ENCODE data around the gene OSGIN1. TPM values are rescaled to one million over a fixed set of nuclear protein-coding genes. Genes with fewer than 3 reads are reported as not detected.

The OSGIN1 gene
- total and polyA plus RNA-seq, 3 donors from 2014 or later = 12.3 to 18.5 (median 13.5) TPM

DNA sequence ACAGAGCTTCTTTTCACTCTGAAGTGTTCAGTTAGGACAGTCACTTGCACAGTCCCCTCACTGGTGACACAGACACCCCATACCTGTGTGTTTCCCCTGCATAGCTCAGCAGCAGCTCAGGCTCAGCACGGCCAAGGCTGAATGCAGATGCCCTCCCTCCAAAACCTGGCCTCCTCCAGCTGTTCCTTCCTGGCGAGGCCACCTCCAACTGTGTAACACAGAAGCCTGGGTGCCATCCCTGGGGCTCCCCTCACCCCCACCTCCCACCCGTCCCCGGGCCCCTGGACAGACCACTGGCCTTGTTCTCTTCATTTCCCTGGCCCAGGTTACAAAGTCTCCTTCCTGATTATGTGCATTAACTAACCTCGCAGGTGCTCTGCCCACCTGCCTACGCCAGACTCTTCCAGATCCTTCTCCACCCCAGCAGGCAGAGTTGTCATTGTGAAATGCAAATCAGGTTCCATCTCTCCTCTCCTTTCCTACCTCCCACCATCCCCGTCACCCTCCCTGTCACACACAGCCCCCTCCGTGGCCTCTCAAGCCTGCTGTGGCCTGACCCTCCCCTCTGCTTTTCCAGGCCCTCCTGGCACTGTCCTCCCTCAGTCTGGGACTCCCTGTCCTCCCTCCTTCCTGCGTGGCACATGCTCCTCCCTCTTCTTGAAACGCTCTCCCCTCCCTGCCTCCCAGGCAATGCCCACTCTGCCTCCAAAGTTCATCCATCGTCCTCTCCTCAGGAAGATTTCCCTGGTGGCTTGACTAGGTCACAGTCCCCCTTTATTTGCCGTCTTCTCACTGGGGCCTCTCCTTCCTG, 27.7 kb upstream of the OSGIN1 start:
- DNase-seq = no peak
- no peak for TF ChIP-seq POLR2A (IDR thresholded peaks at IDR 0.05)
- TF ChIP-seq, protein P1, sequence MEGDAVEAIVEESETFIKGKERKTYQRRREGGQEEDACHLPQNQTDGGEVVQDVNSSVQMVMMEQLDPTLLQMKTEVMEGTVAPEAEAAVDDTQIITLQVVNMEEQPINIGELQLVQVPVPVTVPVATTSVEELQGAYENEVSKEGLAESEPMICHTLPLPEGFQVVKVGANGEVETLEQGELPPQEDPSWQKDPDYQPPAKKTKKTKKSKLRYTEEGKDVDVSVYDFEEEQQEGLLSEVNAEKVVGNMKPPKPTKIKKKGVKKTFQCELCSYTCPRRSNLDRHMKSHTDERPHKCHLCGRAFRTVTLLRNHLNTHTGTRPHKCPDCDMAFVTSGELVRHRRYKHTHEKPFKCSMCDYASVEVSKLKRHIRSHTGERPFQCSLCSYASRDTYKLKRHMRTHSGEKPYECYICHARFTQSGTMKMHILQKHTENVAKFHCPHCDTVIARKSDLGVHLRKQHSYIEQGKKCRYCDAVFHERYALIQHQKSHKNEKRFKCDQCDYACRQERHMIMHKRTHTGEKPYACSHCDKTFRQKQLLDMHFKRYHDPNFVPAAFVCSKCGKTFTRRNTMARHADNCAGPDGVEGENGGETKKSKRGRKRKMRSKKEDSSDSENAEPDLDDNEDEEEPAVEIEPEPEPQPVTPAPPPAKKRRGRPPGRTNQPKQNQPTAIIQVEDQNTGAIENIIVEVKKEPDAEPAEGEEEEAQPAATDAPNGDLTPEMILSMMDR (IDR thresholded peaks at IDR 0.05) = no peak
- H3K4me3 ChIP-seq = no peak overlapping the region
- H3K27ac ChIP-seq = no peak overlapping the region
- peaks cover 13% of the 10 kb centered on the region for H3K4me1 ChIP-seq
- no peaks in the 10 kb centered on the region for H3K27me3 ChIP-seq
- H3K9me3 ChIP-seq = no peaks in the 10 kb centered on the region
- intact Hi-C loops (cut with DNase I; ENCODE audit: low total_unique reads) = no loop called here
- no peaks in the 10 kb centered on the region for H3K36me3 ChIP-seq (ENCODE audit: low read depth, missing control alignments)
- 88 to 89% methylated on average over 12 of the region's 12 CpGs for WGBS, 2 donors

DNA sequence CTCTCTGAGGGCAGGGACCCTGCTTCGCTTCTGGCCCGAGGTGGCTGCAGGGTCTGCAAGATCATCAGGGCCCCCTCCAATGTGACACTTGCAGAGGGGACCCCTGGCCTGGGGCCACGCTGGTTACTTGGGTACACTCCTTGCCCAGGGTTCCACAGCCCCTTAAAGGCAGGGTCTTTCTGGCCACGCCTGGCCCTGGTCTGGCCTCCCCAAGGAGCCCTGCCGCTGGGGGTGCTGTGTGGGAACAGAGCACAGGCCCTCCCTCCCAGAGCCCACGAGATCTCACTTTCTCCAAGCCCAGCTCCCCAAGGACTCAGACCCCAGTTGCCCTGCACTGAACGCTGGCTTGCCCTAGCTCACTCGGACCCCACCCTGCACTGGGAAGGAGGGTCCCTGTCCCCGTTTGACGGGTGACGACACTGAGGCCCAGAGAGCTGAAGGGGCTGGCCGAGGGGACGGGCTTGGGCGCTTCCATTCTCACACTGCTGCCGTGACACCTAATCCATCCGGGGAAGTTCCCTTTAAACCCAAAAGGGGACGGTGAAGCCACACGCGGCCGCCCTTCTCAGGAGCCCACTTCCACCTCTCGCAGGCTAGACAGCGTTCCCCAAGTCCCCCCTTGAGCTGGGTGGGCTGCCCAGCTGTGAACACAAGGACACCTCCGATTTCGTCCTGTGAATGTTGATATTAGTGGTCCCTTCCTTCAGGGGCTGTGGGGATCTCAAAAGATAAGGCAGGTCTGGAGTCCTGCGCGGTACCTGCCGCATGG, 26.9 kb upstream of the OSGIN1 start:
- intact Hi-C loops (cut with DNase I; ENCODE audit: low total_unique reads) = no loop called here
- Histone ChIP-seq H3K27me3 (no peaks in the 10 kb centered on the region), H3K36me3 (ENCODE audit: low read depth, missing control alignments) (no peaks in the 10 kb centered on the region), H3K4me3 (no peak overlapping the region), H3K4me1 (peaks cover 17% of the 10 kb centered on the region), H3K27ac (no peak overlapping the region), H3K9me3 (no peaks in the 10 kb centered on the region)
- no peak for DNase-seq
- WGBS, 2 donors = 53 to 60% methylated on average over 12 to 27 of the region's 27 CpGs
- TF ChIP-seq, protein P1 (IDR thresholded peaks at IDR 0.05) = no peak
- TF ChIP-seq POLR2A (IDR thresholded peaks at IDR 0.05) = no peak

DNA sequence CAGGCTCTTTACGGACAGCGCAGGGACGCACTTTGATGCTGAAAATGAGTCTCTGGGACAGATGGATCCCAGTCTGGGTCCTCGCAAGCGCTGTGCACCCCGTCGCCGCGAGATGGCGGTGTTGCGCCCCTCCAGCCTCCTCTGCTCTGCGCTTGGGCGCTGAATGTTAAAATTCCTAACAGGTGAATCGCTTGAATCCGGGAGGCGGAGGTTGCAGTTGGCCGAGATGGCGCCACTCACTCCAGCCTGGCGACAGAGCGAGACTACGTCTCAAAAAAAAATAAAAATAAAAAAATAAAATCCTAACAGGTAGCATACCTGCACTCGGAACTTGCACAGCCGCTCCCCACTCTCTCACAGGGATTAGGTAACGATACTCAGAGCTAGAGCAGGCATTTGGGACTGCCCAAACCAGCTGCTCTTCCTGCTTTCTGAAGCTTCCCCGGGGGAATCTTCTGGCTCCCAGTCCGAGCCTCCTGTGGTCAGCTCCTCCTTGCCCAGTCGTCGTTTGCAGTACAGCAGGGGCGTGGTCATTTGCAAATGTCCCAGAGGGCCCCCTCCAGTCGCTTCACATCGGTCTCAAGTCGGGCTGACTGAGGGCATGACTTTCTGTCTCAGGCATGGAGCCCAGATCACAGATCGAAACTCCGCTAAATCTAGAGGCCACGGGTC, 26.2 kb upstream of the OSGIN1 start:
- Histone ChIP-seq H3K9me3 (no peaks in the 10 kb centered on the region), H3K4me3 (no peak overlapping the region), H3K27ac (no peak overlapping the region), H3K4me1 (peaks cover 17% of the 10 kb centered on the region), H3K27me3 (no peaks in the 10 kb centered on the region), H3K36me3 (ENCODE audit: low read depth, missing control alignments) (no peaks in the 10 kb centered on the region)
- TF ChIP-seq, protein P1 (IDR thresholded peaks at IDR 0.05) = peak; percentile 64 to 93 (median 72)
- no peak for TF ChIP-seq POLR2A (IDR thresholded peaks at IDR 0.05)
- peak; percentile 80 for DNase-seq
- 20 to 22% methylated on average over 33 to 35 of the region's 35 CpGs for WGBS, 2 donors
- intact Hi-C loops (cut with DNase I; ENCODE audit: low total_unique reads) = no loop called here

DNA sequence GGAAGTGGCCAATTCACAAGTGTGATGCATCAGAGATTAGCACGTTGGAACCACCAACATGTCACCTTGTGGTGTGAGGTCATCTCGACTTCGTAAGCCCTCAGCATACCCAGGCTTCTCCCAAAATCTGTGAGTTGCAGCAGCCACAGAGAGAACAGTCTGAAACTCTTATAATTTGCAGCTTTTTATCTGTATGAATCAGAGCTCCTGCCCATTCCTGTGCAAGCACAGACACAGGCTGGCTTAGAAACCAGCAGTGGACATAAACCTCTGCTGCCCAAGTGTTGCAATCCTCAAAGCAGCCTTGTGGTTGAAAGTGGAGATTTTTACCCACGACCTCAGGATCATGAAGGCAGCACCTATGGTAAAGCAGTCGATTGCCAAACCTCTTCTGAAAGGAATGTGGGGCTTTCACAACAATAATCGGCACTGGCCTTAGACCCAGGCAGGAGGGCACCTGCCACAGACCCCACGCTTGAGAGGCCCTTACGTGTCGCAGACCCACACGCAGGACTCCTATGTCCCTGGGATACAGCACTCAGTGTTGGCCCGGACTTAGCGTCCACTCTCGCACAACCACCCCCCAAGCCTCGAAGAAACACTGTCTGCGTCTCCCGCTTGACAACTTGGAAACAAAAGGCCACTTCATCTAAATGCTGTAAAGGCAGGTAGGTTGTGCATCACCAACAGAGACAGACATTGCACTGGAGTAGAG, 24.5 kb upstream of the OSGIN1 start:
- intact Hi-C loops (cut with DNase I; ENCODE audit: low total_unique reads) = no loop called here

More for the DNA sequence above, 24.5 kb upstream of the OSGIN1 start:
- Histone ChIP-seq H3K27ac (no peak overlapping the region), H3K9me3 (no peaks in the 10 kb centered on the region), H3K27me3 (no peaks in the 10 kb centered on the region), H3K4me3 (no peak overlapping the region), H3K4me1 (peaks cover 12% of the 10 kb centered on the region), H3K36me3 (ENCODE audit: low read depth, missing control alignments) (no peaks in the 10 kb centered on the region)
- WGBS, 2 donors = 87 to 88% methylated on average over 12 to 16 of the region's 16 CpGs
- TF ChIP-seq POLR2A (IDR thresholded peaks at IDR 0.05) = no peak
- TF ChIP-seq, protein P1 (IDR thresholded peaks at IDR 0.05) = no peak
- no peak for DNase-seq
